Ovary (tissue), 9 donors: ENCODE results near the gene VAV2. TPM values are rescaled to one million over a fixed set of nuclear protein-coding genes. Genes with fewer than 3 reads are reported as not detected.

Experiments used
- DNase-seq, 5 donors: peaks; one replicate each; pipeline ENCODE4 v3.0.0-alpha.2; 2019 to 2020
- H3K27ac ChIP-seq, 2 donors: fragments of 200-600 bp; one replicate each; pipeline versions ENCODE4 v1.5.1 to v1.8.0; 2019 to 2022
- H3K27me3 ChIP-seq: fragments of 200-600 bp; one replicate; pipeline ENCODE4 v1.8.0; 2022
- H3K36me3 ChIP-seq: fragments of 200-600 bp; sonication (generic); one replicate; pipeline ENCODE4 v1.5.1; 2019
- H3K4me1 ChIP-seq: one replicate; pipeline ENCODE4 v1.8.1; 2013; ENCODE audit warnings: mild to moderate bottlenecking, moderate library complexity; ENCODE audit not compliant: insufficient read depth
- H3K4me3 ChIP-seq: fragments of 200-600 bp; sonication (generic); one replicate; pipeline ENCODE4 v1.5.1; 2017
- H3K9me3 ChIP-seq, 2 donors: fragments of 200-600 bp in 1 of 2; sonication (generic) in 1 of 2; one replicate each; pipeline versions ENCODE4 v1.5.1 to v1.8.1; 2013 to 2019; ENCODE audit warnings: mild to moderate bottlenecking in 1 of 2, moderate library complexity in 1 of 2
- CTCF ChIP-seq, 3 donors: fragments of 450-650 bp in 2 of 3; fragments of 200-600 bp in 1 of 3; IDR thresholded peaks; one replicate each; pipeline versions ENCODE4 v1.5.1 to v1.8.0; 2016 to 2022; ENCODE audit warnings: antibody characterized with exemption in 3 of 3, mild to moderate bottlenecking in 1 of 3
- EP300 ChIP-seq: sonication (generic); formaldehyde crosslinking; IDR thresholded peaks from one replicate; pipeline ENCODE4 v1.6.1; 2017; ENCODE audit warnings: antibody characterized with exemption
- POLR2A ChIP-seq: fragments of 450-650 bp; IDR thresholded peaks from one replicate; pipeline ENCODE4 v1.6.1; 2017; ENCODE audit warnings: antibody characterized with exemption, mild to moderate bottlenecking, moderate library complexity
- WGBS, 3 donors: extraction: QIAGEN DNeasy Blood & Tissue Kit in 1 of 3; methylation state at CpG; one replicate each; pipeline versions ENCODE4 v1.1.5 to v1.1.7; 2013 to 2017; 5-methylcytosine and 5-hydroxymethylcytosine counted together
- intact Hi-C, 4 donors: fragments of 100-400 bp; cut with DNase I; formaldehyde crosslinking; loops; one replicate each; pipeline versions ENCODE4 v1.11.0 to v1.15.1; 2022 to 2023
- polyA plus RNA-seq, 2 donors: library from polyadenylated mRNA; stranded (reverse); fragments of 200-250 nt in 1 of 2; fragments of 350-450 nt in 1 of 2; fragmentation: Illumina TruSeq in 1 of 2; extraction: RNeasy Lipid Tissue Mini Kit (QIAGEN cat#74804) in 1 of 2; gene quantifications; one replicate each; pipeline ENCODE4 v1.2.3, GENCODE V29; 2013 to 2014
- total RNA-seq, 7 donors: library from RNA; depleted of rRNA in 2 of 7; stranded (reverse); fragments of >200 nt in 2 of 7; fragmentation: NEBNext Ultra II Directional in 3 of 7; extraction: Animal tissue kit (Norgen Biotek cat#: 25700) in 3 of 7; gene quantifications; one replicate each; pipeline versions ENCODE4 v1.1.0 to v1.2.4, GENCODE V29; 2016 to 2023
- donor health status: DM: no; HTN: no; CAD: no; lungs with moderate emphysema.
- donor health status: DM: no; HTN: no; CAD: no.
- donor health status: Bipolar disorder and iron deficiency.
- donor health status: DM: yes; HTN: yes; CAD: no.
- donor health status: DM: no; HTN: no; CAD: no.
- donor health status: DM: yes; HTN: yes; CAD: no.

VAV2 gene
- total and polyA plus RNA-seq, 9 donors, result 3.7 to 14.1 (median 7.8) TPM

- H3K4me1 ChIP-seq, result no peaks in the 10 kb centered on the region
- TF ChIP-seq CTCF (IDR thresholded peaks at IDR 0.05) (no peak), EP300 (no peak), POLR2A (no peak)
- no peaks in the 10 kb centered on the region for H3K9me3 ChIP-seq
- H3K27me3 ChIP-seq, result no peaks in the 10 kb centered on the region
- no peaks in the 10 kb centered on the region for H3K36me3 ChIP-seq
- no peak overlapping the region for H3K27ac ChIP-seq
- peak in 1 of 5 donors; percentile 13 for DNase-seq
- intact Hi-C loops, result no loop called here
- WGBS, 3 donors, result 87 to 94% (median 94%) methylated on average over 12 of the region's 12 CpGs
- H3K4me3 ChIP-seq, result no peak overlapping the region
Measured at GRCh38 chr9:133968428-133968827, 23.7 kb downstream of the VAV2 start.

DNA sequence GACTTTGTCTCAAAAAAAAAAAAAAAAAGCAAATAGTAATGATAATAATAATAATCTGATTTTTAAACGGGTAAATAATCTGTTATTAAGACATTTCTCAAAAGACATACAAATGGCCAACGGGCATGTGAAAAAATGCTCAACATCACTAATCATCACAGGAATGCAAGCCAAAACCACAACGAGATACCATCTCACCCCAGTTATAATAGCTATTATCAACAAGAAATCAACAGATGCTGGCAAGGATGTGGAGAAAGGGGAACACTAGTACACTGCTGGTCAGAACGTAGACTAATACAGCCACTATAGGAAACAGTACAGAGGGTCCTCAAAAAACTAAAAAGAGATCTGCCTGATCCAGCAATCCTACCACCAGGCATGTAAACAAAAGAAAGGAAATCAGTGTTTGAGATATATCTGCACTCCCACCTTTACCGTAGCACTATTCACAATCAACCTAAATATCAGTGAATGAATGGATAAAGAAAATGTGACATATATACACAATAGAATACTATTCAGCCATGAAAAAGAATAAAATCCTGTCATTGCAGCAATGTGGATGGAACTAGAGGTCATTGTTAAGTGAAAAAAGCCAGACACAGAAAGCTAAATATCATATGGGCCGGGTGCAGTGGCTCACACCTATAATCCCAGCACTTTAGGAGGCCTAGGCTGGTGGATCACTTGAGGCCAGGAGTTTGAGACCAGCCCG is 24.9 kb downstream of the VAV2 start:
- no peaks in the 10 kb centered on the region for H3K4me1 ChIP-seq
- no peak overlapping the region for H3K27ac ChIP-seq
- no peaks in the 10 kb centered on the region for H3K36me3 ChIP-seq
- H3K9me3 ChIP-seq, result no peaks in the 10 kb centered on the region
- no peak for TF ChIP-seq POLR2A
- TF ChIP-seq CTCF (IDR thresholded peaks at IDR 0.05), result no peak
- TF ChIP-seq EP300, result no peak
- WGBS, 3 donors, result 86 to 90% (median 89%) methylated on average over 7 of the region's 7 CpGs
- no peak overlapping the region for H3K4me3 ChIP-seq
- H3K27me3 ChIP-seq, result no peaks in the 10 kb centered on the region
- intact Hi-C loops, result no loop called here
- DNase-seq, result no peak

GRCh38 chr9:133964463-133964862 is 27.7 kb downstream of the VAV2 start:
- WGBS, 3 donors, result 98% methylated on average over 2 of the region's 2 CpGs
- intact Hi-C loops, result no loop called here

DNA sequence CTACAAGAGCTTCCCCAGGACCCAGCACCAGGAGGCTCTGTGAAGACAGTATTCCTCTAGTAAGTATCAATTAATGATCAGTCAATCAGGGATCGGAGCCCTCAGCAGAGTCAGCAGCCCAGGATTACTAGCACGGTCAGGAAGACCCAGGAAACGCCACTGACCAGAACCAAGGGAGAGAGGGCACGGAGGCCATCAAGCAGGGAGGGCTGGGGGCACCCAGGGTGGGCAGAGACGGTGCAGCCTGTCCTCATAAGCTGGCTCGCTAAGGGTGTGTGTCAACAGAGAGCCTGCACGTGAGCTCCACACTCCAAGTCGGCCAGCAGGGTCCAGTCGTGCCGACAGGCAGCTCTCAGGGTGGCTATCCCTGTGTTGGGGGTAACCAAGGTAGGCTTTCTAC is 29.0 kb downstream of the VAV2 start:
- intact Hi-C loops, result no loop called here
- no peak for TF ChIP-seq POLR2A
- no peak for TF ChIP-seq CTCF (IDR thresholded peaks at IDR 0.05)
- TF ChIP-seq EP300, result no peak
- no peaks in the 10 kb centered on the region for H3K9me3 ChIP-seq

More at GRCh38 chr9:133964463-133964862, 27.7 kb downstream of the VAV2 start:
- no peak for TF ChIP-seq EP300
- TF ChIP-seq POLR2A, result no peak
- no peak for TF ChIP-seq CTCF (IDR thresholded peaks at IDR 0.05)
- Histone ChIP-seq H3K4me1 (peaks cover 9% of the 10 kb centered on the region), H3K27ac (no peak overlapping the region), H3K27me3 (no peaks in the 10 kb centered on the region), H3K36me3 (no peaks in the 10 kb centered on the region), H3K4me3 (no peak overlapping the region), H3K9me3 (no peaks in the 10 kb centered on the region)
- DNase-seq, result no peak

More for the DNA sequence above, 29.0 kb downstream of the VAV2 start:
- H3K4me1 ChIP-seq, result peaks cover 9% of the 10 kb centered on the region
- no peak for DNase-seq
- WGBS, 3 donors, result 76 to 95% (median 86%) methylated on average over 10 of the region's 10 CpGs
- no peak overlapping the region for H3K4me3 ChIP-seq
- H3K27me3 ChIP-seq, result no peaks in the 10 kb centered on the region
- H3K36me3 ChIP-seq, result no peaks in the 10 kb centered on the region
- H3K27ac ChIP-seq, result no peak overlapping the region
